IMR-90 (cell line): Measurements from ENCODE around the gene KRTAP4-1. TPM values are rescaled to one million over a fixed set of nuclear protein-coding genes. Genes with fewer than 3 reads are reported as not detected.

ENCODE experiments used
- ATAC-seq: fragments of 200-7000 bp; cut with Tn5 transposase; 2 replicates; pipeline ENCODE4 v1.9.1; 2020; ENCODE audit warnings: low read depth, mild to moderate bottlenecking, moderate library complexity
- BruUV-seq: library from RNA; stranded (reverse); fragments of 400-500 nt; replicated peaks from 2 replicates; lab custom pipeline; 2021; lab: Mats Ljungman, UMichigan
- CTCF ChIA-PET: fragments of 300-600 bp; formaldehyde crosslinking; extraction: SDS; loops from one replicate; lab custom pipeline; 2021; ENCODE audit warnings: antibody characterized with exemption; lab: Yijun Ruan, JAX
- POLR2A ChIA-PET: fragments of 300-600 bp; sonication (Branson Sonifier 250); formaldehyde crosslinking; loops from one replicate; lab custom pipeline; 2022; ENCODE audit warnings: antibody characterized with exemption; ENCODE audit not compliant: unreplicated experiment; lab: Charles Lee
- DNase-seq: peaks from one replicate; pipeline ENCODE4 v3.0.0; 2013
- H2AFZ ChIP-seq: replicated peaks from 2 replicates; pipeline ENCODE3; 2013; ENCODE audit warnings: low read length, mild to moderate bottlenecking; ENCODE audit not compliant: poor library complexity
- H2AK5ac ChIP-seq: 2 replicates; pipeline ENCODE4 v1.6.1; 2013; ENCODE audit warnings: low read depth, low read length, inconsistent platforms
- H2AK9ac ChIP-seq: replicated peaks from 2 replicates; pipeline ENCODE3; 2013; ENCODE audit warnings: mild to moderate bottlenecking, low read depth, low read length, moderate library complexity; ENCODE audit not compliant: poor library complexity
- H2BK120ac ChIP-seq: 2 replicates; pipeline ENCODE4 v1.6.1; 2013; ENCODE audit warnings: low read depth, low read length, inconsistent platforms
- H2BK15ac ChIP-seq: 3 replicates; pipeline ENCODE4 v1.6.1; 2013; ENCODE audit warnings: low read depth, low read length, inconsistent platforms
- H2BK20ac ChIP-seq: 2 replicates; pipeline ENCODE4 v1.6.1; 2013; ENCODE audit warnings: low read depth, mild to moderate bottlenecking, inconsistent platforms, low read length, moderate library complexity
- H2BK5ac ChIP-seq: 2 replicates; pipeline ENCODE4 v1.6.1; 2013; ENCODE audit warnings: mild to moderate bottlenecking, low read depth, low read length, inconsistent platforms; ENCODE audit not compliant: poor library complexity, severe bottlenecking
- H3K14ac ChIP-seq: replicated peaks from 2 replicates; pipeline ENCODE4 v1.6.1; 2013; ENCODE audit warnings: low read depth, low read length, inconsistent platforms
- H3K18ac ChIP-seq: 2 replicates; pipeline ENCODE4 v1.6.1; 2013; ENCODE audit warnings: low read depth, low read length, control low read depth
- H3K23ac ChIP-seq: 2 replicates; pipeline ENCODE4 v1.6.1; 2013; ENCODE audit warnings: low read depth, low read length, inconsistent platforms
- H3K27ac ChIP-seq: 2 replicates; pipeline ENCODE4 v1.5.1; 2013; ENCODE audit warnings: mild to moderate bottlenecking, control low read depth, low read length; ENCODE audit not compliant: insufficient read depth
- H3K27me3 ChIP-seq: 2 replicates; pipeline ENCODE4 v1.6.1; 2013; ENCODE audit warnings: low read length; ENCODE audit not compliant: control insufficient read depth, insufficient read depth
- H3K36me3 ChIP-seq: 2 replicates; pipeline ENCODE4 v1.6.1; 2013; ENCODE audit warnings: low read length, mixed read lengths; ENCODE audit not compliant: control insufficient read depth, insufficient read depth
- H3K4ac ChIP-seq: 2 replicates; pipeline ENCODE4 v1.6.1; 2013; ENCODE audit warnings: low read depth, low read length, inconsistent platforms
- H3K4me1 ChIP-seq: 2 replicates; pipeline ENCODE4 v1.6.1; 2013; ENCODE audit warnings: low read length, mixed read lengths; ENCODE audit not compliant: control insufficient read depth, insufficient read depth
- H3K4me2 ChIP-seq: 2 replicates; pipeline ENCODE4 v1.6.1; 2013; ENCODE audit warnings: low read depth, mild to moderate bottlenecking, control low read depth, low read length, moderate library complexity
- H3K4me3 ChIP-seq: 2 replicates; pipeline ENCODE4 v1.5.1; 2013; ENCODE audit warnings: low read depth, mild to moderate bottlenecking, control low read depth, low read length, moderate library complexity; ENCODE audit not compliant: insufficient read depth
- H3K56ac ChIP-seq: 2 replicates; pipeline ENCODE4 v1.6.1; 2013; ENCODE audit warnings: low read length, inconsistent platforms; ENCODE audit not compliant: insufficient read depth; ENCODE audit errors: extremely low read depth
- H3K79me1 ChIP-seq, 2 experiments: 2 replicates each; pipeline ENCODE4 v1.6.1; 2013; ENCODE audit warnings: low read length in 2 of 2, inconsistent platforms in 1 of 2, low read depth in 1 of 2
- H3K9ac ChIP-seq: 2 replicates; pipeline ENCODE4 v1.6.1; 2013; ENCODE audit warnings: low read depth, low read length, control low read depth
- H3K9me1 ChIP-seq: 2 replicates; pipeline ENCODE4 v1.6.1; 2013; ENCODE audit warnings: low read length, inconsistent platforms; ENCODE audit not compliant: insufficient read depth
- H3K9me3 ChIP-seq: 2 replicates; pipeline ENCODE4 v1.6.1; 2013; ENCODE audit warnings: low read length; ENCODE audit not compliant: control insufficient read depth, insufficient read depth
- H4K20me1 ChIP-seq: 2 replicates; pipeline ENCODE4 v1.6.1; 2013; ENCODE audit warnings: low read length, inconsistent platforms; ENCODE audit not compliant: insufficient read depth
- H4K5ac ChIP-seq: 2 replicates; pipeline ENCODE4 v1.6.1; 2013; ENCODE audit warnings: mild to moderate bottlenecking, low read depth, low read length, control low read depth
- H4K8ac ChIP-seq, 2 experiments: 2 replicates each; pipeline ENCODE4 v1.6.1; 2013; ENCODE audit warnings: low read depth in 2 of 2, low read length in 2 of 2, control low read depth in 1 of 2, inconsistent platforms in 1 of 2
- H4K91ac ChIP-seq: 2 replicates; pipeline ENCODE4 v1.6.1; 2013; ENCODE audit warnings: low read depth, low read length, inconsistent platforms; ENCODE audit not compliant: insufficient read depth
- BHLHE40 ChIP-seq: fragments of 150-350 bp; IDR thresholded peaks from 2 replicates; pipeline ENCODE4 v1.6.1; 2016; ENCODE audit warnings: mild to moderate bottlenecking, low read depth, low read length
- MAFK ChIP-seq: IDR thresholded peaks from 2 replicates; pipeline ENCODE4 v1.6.1; 2012; ENCODE audit warnings: low read depth, low read length, improper control_type of control experiment
- MAZ ChIP-seq: IDR thresholded peaks from 2 replicates; pipeline ENCODE4 v1.6.1; 2012; ENCODE audit warnings: low read depth, mild to moderate bottlenecking, low read length, improper control_type of control experiment, moderate library complexity, borderline replicate concordance
- RAD21 ChIP-seq: IDR thresholded peaks from 2 replicates; pipeline ENCODE4 v1.6.1; 2012; ENCODE audit warnings: low read length, improper control_type of control experiment
- RFX5 ChIP-seq: IDR thresholded peaks from 2 replicates; pipeline ENCODE4 v1.8.0; 2012; ENCODE audit warnings: low read depth, mild to moderate bottlenecking, low read length, moderate library complexity
- WGBS, 2 experiments: methylation state at CpG; one replicate each; pipeline versions ENCODE4 v1.1.5 to v1.1.7; 2013; ENCODE audit warnings: missing lambda C conversion rate in 2 of 2; ENCODE audit not compliant: insufficient read length in 1 of 2; ENCODE audit errors: extremely low coverage in 2 of 2; 5-methylcytosine and 5-hydroxymethylcytosine counted together
- dilution Hi-C: fragments of 300-500 bp; cut with HindIII; formaldehyde crosslinking; loops from one replicate; pipeline ENCODE4 v1.14.3; 2018; ENCODE audit warnings: low sequenced_read_pairs; ENCODE audit not compliant: unreplicated experiment
- in situ Hi-C: fragments of 300-500 bp; cut with MboI; formaldehyde crosslinking; loops from 3 replicates; pipeline ENCODE4 v1.14.3; 2019; ENCODE audit warnings: low sequenced_read_pairs, inconsistent platforms, mixed read lengths
- intact Hi-C: fragments of 100-400 bp; cut with micrococcal nuclease; formaldehyde crosslinking; loops from 2 replicates; pipeline ENCODE4 v1.10.0; 2022
- polyA plus RNA-seq, 3 experiments: library from polyadenylated mRNA; depleted of rRNA; stranded (reverse); fragments of >200 nt; gene quantifications; 2 replicates each; pipeline ENCODE4 v1.2.3, GENCODE V29; 2012; ENCODE audit warnings: low replicate concordance in 1 of 3
- total RNA-seq: library from RNA; depleted of rRNA; stranded (reverse); fragments of >200 nt; gene quantifications from 2 replicates; pipeline ENCODE4 v1.2.3, GENCODE V29; 2012

The KRTAP4-1 gene
- total and polyA plus RNA-seq, 2 of the 4 experiments (the other 2 are of a cell fraction), result not detected

DNA sequence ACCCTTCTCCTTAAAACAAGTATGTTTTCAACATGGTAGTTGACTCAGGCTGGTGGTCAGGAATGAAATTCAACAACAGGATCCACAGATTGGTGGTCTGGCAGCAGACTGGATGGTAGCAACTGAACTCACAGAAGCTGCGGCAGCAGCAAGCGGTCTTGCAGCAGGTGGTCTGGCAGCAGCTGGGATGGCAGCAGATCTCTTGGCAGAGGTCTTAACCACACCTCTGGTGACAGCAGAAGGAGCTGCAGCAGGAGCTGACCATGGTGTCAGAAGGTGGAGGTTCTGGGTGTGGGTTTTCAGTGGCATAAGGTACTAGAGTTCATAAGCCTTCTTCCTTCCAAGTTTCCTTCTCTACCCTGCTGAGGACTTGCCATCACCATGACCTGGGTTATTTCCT, 2.2 kb upstream of the KRTAP4-1 start:
- no peaks in the 10 kb centered on the region for H3K4me1 ChIP-seq
- no peak overlapping the region for H3K27ac ChIP-seq
- H3K14ac ChIP-seq, result no peak overlapping the region
- ChIA-PET POLR2A (no interaction called here), CTCF (no interaction called here)
- no peaks in the 10 kb centered on the region; the same call in 1 of the 2 replicates for H3K9me3 ChIP-seq
- no peak overlapping the region for H4K91ac ChIP-seq
- H3K18ac ChIP-seq, result no peak overlapping the region
- no peak overlapping the region for H4K8ac ChIP-seq
- no peak overlapping the region for H3K9ac ChIP-seq
- H4K20me1 ChIP-seq, result no peaks in the 10 kb centered on the region
- no peak overlapping the region for H3K23ac ChIP-seq
- dilution Hi-C loops, result no loop called here
- H2BK20ac ChIP-seq, result no peak overlapping the region
- no peaks in the 10 kb centered on the region for H3K9me1 ChIP-seq
- no peak overlapping the region for H2BK120ac ChIP-seq
- in situ Hi-C loops, result no loop called here
- 100% methylated on average over 1 of the region's 2 CpGs; no CpG with 5 or more reads in 1 of the 2 experiments for WGBS, 2 experiments
- H2BK15ac ChIP-seq, result no peak overlapping the region
- no peak overlapping the region for H3K4me2 ChIP-seq
- no peak for TF ChIP-seq MAFK
- no peak for TF ChIP-seq BHLHE40
- no peak for TF ChIP-seq RFX5
- no peak for TF ChIP-seq MAZ
- no peak for TF ChIP-seq RAD21
- H2AK5ac ChIP-seq, result no peak overlapping the region
- no peaks in the 10 kb centered on the region for H3K79me1 ChIP-seq
- no peak overlapping the region for H2AK9ac ChIP-seq
- no peak overlapping the region for H4K5ac ChIP-seq
- H2BK5ac ChIP-seq, result no peak overlapping the region
- no peak overlapping the region for H3K56ac ChIP-seq
- H2AFZ ChIP-seq, result no peak overlapping the region
- no peak overlapping the region for H3K4ac ChIP-seq
- no peaks in the 10 kb centered on the region for H3K36me3 ChIP-seq
- DNase-seq, result no peak
- intact Hi-C loops, result no loop called here
- no peak for ATAC-seq
- no peak overlapping the region for H3K4me3 ChIP-seq
- H3K27me3 ChIP-seq, result peaks cover 6% of the 10 kb centered on the region
- BruUV-seq, result no TSS peak
